NT2/D1 (cell line): ENCODE results near the gene CDH13.

Experiments
- SUZ12 ChIP-seq: IDR thresholded peaks from 2 replicates; pipeline ENCODE4 v1.6.1; 2011; ENCODE audit not compliant: insufficient read length, insufficient read depth; ENCODE audit errors: extremely low read depth
- YY1 ChIP-seq: IDR thresholded peaks from 2 replicates; pipeline ENCODE4 v1.6.1; 2011; ENCODE audit not compliant: insufficient read length, insufficient read depth

DNA sequence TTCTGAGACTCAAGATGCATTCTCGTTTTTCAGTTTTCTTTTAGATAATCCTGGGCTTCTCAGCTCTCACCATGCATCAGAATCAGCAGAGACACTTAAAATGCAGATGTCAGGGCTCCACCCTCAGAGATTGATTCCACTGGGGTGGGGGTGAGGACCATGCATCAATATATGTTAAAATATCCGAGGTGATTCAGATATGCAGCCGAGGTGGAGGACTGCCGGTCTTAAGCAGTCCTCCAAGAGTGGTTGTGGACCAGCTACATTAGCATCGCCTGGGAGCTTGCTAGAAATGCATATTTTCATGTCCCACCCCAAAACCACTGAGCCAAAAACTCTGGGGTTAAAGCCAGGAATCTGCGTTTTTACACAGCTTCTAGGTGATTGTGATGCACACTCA lies 501.3 kb downstream of the CDH13 start:
- TF ChIP-seq YY1, result no peak
- TF ChIP-seq SUZ12, result no peak
